Hepatocyte (in vitro differentiated cells): ENCODE measurements around the gene BLM.

ENCODE experiments used
- EZH2 ChIP-seq: fragments of 200-600 bp; sonication (generic); IDR thresholded peaks from 2 replicates; pipeline ENCODE4 v1.6.1; 2016; ENCODE audit warnings: antibody characterized with exemption, mild to moderate bottlenecking, borderline replicate concordance
- EZH2phosphoT487 ChIP-seq: fragments of 200-600 bp; sonication (generic); IDR thresholded peaks from one replicate; pipeline ENCODE4 v1.6.1; 2018; ENCODE audit warnings: antibody characterized with exemption, mild to moderate bottlenecking, low read depth, moderate library complexity; ENCODE audit not compliant: unreplicated experiment, severe bottlenecking
- TF ChIP-seq, protein P1 (sequence below): fragments of 200-600 bp; sonication (generic); IDR thresholded peaks from 2 replicates; pipeline ENCODE4 v1.5.1; 2016; ENCODE audit warnings: antibody characterized with exemption, mild to moderate bottlenecking; ENCODE audit not compliant: poor library complexity

DNA sequence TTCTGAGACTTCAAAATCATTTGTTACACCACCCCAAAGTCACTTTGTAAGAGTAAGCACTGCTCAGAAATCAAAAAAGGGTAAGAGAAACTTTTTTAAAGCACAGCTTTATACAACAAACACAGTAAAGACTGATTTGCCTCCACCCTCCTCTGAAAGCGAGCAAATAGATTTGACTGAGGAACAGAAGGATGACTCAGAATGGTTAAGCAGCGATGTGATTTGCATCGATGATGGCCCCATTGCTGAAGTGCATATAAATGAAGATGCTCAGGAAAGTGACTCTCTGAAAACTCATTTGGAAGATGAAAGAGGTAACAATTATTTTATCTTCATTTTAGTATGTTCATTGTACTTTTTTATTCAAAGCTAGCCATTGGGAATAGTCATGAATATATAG is 32.6 kb downstream of the BLM start:
- TF ChIP-seq EZH2phosphoT487 (no peak), EZH2 (no peak)
- TF ChIP-seq, protein P1, sequence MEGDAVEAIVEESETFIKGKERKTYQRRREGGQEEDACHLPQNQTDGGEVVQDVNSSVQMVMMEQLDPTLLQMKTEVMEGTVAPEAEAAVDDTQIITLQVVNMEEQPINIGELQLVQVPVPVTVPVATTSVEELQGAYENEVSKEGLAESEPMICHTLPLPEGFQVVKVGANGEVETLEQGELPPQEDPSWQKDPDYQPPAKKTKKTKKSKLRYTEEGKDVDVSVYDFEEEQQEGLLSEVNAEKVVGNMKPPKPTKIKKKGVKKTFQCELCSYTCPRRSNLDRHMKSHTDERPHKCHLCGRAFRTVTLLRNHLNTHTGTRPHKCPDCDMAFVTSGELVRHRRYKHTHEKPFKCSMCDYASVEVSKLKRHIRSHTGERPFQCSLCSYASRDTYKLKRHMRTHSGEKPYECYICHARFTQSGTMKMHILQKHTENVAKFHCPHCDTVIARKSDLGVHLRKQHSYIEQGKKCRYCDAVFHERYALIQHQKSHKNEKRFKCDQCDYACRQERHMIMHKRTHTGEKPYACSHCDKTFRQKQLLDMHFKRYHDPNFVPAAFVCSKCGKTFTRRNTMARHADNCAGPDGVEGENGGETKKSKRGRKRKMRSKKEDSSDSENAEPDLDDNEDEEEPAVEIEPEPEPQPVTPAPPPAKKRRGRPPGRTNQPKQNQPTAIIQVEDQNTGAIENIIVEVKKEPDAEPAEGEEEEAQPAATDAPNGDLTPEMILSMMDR: no peak
